Activated CD8-positive, alpha-beta memory T cell treated with anti-CD3 and anti-CD28 coated beads for 36 hours (primary cell): ENCODE measurements around the gene AARS1. TPM values are rescaled to one million over a fixed set of nuclear protein-coding genes. Genes with fewer than 3 reads are reported as not detected.
"Not testable (repeated sequence)": the region's sequence is repeated elsewhere in the genome, so short reads cannot be mapped to it uniquely, and the experiment has no call there.

Source experiments
- CTCF ChIA-PET: fragments of 350-600 bp; sonication (Branson Sonifier 250); formaldehyde crosslinking; loops from one replicate; lab custom pipeline; 2021; ENCODE audit warnings: antibody characterized with exemption; lab: Charles Lee
- POLR2A ChIA-PET: fragments of 350-600 bp; sonication (Branson Sonifier 250); formaldehyde crosslinking; loops from one replicate; lab custom pipeline; 2021; ENCODE audit warnings: antibody characterized with exemption; lab: Charles Lee
- total RNA-seq, 2 experiments: library from RNA; stranded (reverse); gene quantifications; one replicate each; pipeline ENCODE4 v1.2.3, GENCODE V29; 2021

AARS1 gene
- total RNA-seq, 2 experiments from 2014 or later: 162 to 164 TPM

DNA sequence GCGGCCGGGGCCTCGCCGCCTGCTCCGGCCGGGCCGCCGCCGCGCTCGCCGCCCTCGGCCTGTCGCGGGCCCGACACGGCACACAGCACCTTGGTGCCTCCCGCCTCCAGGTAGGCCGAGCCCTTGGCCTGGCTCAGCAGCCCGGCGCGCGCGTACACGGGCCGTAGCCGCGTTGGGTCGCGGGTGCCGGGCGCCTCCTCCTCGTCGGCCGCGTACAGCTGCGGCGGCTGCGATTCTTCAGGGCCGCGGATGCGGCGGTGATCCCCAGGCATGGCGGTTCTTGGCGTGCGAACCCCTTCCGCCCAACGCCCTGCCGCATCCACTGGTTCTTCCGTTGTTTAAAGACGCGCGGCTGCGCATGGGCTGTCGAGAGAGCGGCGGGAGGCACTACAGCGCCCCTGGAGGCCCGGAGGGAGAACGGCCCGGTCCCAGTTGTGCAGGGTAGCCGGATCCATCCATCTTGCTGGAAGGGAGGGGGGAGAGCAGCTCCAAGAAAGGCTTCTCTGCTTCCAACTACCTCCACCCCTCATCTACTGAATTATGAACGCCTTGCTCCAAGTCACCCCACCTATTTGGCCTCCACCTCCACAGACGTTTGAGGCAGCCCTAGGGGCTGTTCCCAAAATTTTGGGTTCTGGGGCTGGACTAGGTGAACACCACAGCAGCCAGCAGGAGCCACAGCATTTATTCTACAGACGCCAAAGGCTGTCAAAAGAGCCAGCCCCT is 37.5 kb downstream of the AARS1 start, which contains the start of gene EXOSC6:
Gene EXOSC6 (minus strand): TSS at position 312 of the 726 bp plus-strand sequence. CDS start 40 bp downstream, at position 272.
- CTCF ChIA-PET: interaction anchor here (0.5 to 2.5 kb wide), 9 partner anchors 12 to 599 kb away, joined by 3 to 12 read pairs (median 4); partner anchors contain the start of genes AARS1, DDX19A and DDX19B

DNA sequence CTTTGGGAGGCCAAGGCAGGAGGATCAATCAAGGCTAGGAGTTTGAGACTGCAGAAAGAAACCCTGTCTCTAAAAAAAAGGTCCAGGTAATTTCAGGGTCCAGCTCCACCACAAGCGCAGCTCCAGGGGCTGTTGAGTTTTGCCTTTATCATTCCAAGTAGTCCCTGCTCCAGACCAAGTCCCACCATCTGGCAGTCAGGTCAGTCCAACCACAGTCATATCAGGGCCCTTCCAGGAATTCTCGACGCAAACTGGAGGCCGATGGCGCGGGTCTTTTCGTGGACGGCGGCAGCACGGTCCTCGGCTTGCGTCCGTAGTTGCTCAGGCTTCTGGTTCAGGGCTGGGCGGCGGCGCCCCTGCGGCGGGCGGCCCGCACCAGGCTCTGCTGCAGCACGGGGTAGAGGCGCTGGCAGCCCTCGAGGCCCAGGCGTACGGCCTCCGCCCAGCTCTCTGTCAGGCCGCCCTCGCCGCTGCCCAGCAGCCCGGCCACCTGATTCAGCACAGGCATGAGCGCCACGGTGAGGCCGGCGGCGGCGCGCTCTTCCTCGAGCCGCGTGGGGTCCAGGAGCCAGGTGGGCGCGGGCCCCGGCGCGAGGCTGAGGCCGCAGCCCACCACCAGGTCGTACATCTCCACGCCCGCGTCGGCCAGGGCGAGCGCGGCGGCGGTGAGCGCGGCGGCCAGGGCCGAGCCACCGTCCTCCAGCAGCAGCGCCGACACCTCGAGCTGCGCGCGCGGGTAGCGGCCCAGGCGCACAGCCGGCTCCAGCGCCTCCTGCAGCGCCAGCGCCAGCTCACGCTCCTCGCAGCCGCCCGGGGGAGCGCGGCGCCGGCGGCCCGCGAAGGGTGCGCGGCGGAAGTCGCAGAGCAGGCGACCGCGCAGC is 38.3 kb downstream of the AARS1 start:
- ChIA-PET CTCF (interaction anchor here (0.5 to 2.5 kb wide), 6 partner anchors 16 to 1204 kb away, joined by 3 to 12 read pairs (median 4); partner anchors contain the start of gene AARS1), POLR2A (interaction anchor here (0.7 to 2.1 kb wide), 2 partner anchors 38 to 275 kb away, joined by 3 to 10 read pairs; partner anchors contain the start of gene AARS1)

More for the DNA sequence above, 37.5 kb downstream of the AARS1 start, which contains the start of gene EXOSC6:
- POLR2A ChIA-PET: interaction anchor here (0.7 to 2.1 kb wide), 6 partner anchors 37 to 316 kb away, joined by 3 to 10 read pairs (median 4); partner anchors contain the start of genes AARS1 and DDX19A

DNA sequence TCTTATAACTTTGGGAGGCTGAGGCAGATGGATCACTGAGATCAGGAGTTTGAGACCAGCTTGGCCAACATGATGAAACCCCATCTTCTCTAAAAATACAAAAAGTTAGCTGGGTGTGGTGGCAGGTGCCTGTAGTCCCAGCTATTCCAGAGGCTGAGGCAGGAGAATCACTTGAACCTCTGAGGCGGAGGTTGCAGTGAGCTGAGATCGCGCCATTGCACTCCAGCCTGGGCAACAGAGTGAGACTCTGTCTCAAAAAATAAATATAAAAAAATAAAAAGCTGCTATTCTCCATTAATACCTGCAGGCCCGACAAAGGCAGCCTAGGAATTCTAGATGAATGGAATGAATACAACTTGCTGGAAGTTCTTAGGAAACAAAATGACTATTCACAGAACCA is 39.6 kb downstream of the AARS1 start:
- CTCF ChIA-PET: interaction anchor here (1.2 to 1.3 kb wide), 2 partner anchors 39 to 48 kb away, joined by 3 read pairs; partner anchors contain the start of gene AARS1
- POLR2A ChIA-PET: not testable (repeated sequence)

DNA sequence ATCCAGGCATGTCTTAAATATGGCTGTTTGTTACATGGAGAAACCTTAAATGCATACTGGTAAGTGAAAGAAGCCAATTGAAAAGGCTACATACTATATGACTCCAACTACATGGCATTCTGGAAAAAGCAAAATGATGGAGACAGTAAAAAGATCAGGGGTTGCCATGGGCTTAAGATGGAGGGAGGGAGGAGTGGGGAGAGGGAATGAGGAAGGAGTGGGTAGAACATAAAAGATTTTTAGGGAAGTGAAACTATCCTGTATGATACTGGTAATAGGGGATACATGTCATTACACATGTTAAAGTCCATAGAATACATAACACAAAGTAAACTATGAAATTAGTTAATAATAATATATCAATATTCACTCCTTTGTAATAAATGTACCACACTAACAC is 50.5 kb downstream of the AARS1 start:
- POLR2A ChIA-PET, CTCF ChIA-PET: not testable (repeated sequence)

DNA sequence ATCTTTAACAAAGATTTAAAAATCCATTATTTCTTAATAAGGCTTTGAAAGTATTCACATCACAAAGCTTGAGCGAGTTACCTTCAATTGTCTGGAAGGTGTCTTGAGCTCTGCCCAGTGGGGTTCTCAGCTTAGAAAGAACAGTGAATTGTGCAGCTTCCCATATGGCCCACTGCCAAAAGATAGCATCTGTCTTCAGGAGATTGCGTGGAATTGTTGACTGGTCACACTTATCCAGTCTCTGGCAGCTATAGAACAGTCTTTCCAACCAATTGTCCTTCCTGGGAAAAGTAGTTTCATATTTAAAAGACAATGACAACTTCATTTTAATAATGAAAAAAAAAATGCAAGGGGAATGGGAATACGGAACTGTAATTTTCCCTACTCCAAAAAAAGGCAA is 57.5 kb downstream of the AARS1 start:
- CTCF ChIA-PET, POLR2A ChIA-PET: not testable (repeated sequence)

DNA sequence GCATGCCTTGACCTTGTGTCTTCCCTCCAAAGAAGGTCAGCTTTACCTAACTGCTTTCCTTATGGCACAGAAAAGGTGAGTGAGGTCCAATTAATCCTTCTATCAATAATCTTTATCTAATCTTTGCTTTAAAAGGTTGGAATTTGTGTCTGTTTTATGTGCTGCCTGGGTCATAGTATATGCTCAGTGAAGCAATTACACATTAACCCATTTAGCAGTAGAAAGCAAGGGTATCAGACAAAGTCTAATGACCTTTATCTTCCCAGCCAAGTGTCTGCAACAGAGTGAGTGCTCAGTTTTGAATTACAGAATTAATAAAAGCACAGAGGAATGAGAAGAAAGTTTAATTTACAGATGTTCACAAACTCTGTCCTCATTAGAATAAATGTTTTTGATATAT is 63.3 kb downstream of the AARS1 start:
- POLR2A ChIA-PET, CTCF ChIA-PET: not testable (repeated sequence)

DNA sequence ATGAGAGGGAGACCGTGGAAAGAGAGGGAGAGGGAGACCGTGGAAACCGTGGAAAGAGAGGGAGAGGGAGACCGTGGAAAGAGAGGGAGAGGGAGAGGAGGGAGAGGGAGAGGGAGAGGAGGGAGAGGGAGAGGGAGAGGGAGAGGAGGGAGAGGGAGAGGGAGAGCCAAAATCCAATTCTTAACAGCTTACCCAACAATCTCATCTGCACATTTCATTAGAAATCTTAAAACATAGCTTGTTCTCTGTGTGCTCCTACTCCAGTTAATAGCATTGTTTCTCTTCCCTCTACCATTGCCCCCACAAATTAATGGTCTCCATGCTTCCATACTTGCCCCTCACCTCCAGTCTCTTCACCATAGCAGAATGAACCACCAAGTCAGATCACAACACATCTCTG is 63.9 kb downstream of the AARS1 start:
- POLR2A ChIA-PET, CTCF ChIA-PET: not testable (repeated sequence)

DNA sequence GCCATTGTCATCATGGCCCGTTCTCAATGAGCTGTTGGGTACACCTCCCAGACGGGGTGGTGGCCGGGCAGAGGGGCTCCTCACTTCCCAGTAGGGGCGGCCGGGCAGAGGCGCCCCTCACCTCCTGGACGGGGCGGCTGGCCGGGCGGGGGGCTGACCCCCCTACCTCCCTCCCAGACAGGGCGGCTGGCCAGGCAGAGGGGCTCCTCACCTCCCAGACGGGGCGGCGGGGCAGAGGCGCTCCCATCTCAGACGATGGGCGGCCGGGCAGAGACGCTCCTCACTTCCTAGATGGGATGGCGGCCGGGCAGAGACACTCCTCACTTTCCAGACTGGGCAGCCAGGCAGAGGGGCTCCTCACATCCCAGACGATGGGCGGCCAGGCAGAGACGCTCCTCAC is 64.7 kb downstream of the AARS1 start:
- POLR2A ChIA-PET, CTCF ChIA-PET: not testable (repeated sequence)

DNA sequence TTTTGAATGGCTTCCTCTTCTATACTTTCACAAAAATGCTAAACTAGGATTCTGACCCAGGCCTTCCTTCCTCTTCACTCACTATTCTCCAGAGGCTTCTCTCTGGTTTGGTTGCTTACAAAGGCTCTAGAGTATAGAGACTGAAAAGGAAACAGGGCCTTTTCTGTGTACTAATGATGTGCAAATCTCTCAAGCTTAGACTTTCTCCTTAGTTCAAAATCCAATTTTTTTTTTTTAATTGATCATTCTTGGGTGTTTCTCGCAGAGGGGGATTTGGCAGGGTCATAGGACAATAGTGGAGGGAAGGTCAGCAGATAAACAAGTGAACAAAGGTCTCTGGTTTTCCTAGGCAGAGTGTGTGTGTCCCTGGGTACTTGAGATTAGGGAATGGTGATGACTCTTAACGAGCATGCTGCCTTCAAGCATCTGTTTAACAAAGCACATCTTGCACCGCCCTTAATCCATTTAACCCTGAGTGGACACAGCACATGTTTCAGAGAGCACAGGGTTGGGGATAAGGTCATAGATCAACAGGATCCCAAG is 65.3 kb downstream of the AARS1 start:
- POLR2A ChIA-PET, CTCF ChIA-PET: not testable (repeated sequence)

DNA sequence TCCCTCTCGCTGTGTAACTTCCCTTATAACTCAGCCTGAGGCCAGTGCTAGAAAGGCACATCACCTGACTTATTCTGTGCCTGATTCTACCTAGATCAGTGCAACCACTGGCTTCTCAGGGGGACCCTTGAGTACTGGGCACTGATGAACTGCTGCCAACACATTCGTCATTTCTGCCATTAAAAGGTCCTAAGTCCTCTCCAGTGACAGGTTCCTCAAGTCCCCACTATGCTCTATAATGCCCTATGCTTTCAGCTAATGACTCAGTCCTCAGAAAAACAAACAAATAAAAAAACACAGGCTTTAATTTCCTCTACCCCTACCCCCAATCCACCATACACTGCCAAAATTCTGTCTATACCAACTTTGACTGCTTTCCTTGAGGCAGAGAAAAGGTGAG is 66.1 kb downstream of the AARS1 start:
- CTCF ChIA-PET, POLR2A ChIA-PET: not testable (repeated sequence)

DNA sequence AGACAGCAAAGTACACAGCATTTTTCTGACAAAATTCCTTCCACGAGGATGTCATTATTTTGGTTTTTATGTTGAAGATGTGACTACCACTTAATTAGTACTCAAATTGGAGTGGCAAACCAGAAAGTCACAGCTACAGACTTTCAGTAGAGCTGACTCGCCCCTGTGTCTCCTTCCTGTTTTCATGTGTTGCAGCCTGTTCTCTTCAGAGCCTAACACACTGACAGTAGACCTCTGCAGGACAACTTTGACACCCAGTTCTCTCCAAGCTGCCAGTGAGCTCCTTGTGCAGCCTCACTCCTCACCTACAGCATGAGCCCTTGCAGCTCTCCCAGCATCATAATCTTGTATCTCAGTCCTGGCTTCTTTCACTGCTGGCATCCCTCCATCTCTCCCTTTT is 66.7 kb downstream of the AARS1 start:
- POLR2A ChIA-PET: interaction anchor here (0.5 kb wide), 1 partner anchor 17 kb away, joined by 5 read pairs; no protein-coding TSS in a partner anchor
- CTCF ChIA-PET: not testable (repeated sequence)

DNA sequence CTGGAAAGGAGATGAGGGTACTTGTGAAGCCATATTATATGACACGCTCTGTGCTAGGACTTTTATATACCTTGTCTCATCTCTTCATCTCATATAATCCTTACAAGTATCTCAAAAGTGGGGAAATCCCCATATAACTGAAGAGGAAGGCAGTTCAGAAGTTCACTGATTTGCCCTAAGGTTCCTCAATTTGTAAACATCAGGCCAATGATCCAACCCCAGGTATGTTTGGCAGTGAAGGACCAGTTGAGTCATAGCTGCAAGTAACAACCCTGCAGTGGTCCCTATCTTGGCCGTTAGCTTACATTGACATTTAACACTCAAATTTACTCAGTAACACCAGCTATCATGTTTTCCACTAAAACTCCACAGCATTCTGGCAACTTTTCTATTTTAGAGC is 70.7 kb downstream of the AARS1 start:
- POLR2A ChIA-PET, CTCF ChIA-PET: not testable (repeated sequence)

DNA sequence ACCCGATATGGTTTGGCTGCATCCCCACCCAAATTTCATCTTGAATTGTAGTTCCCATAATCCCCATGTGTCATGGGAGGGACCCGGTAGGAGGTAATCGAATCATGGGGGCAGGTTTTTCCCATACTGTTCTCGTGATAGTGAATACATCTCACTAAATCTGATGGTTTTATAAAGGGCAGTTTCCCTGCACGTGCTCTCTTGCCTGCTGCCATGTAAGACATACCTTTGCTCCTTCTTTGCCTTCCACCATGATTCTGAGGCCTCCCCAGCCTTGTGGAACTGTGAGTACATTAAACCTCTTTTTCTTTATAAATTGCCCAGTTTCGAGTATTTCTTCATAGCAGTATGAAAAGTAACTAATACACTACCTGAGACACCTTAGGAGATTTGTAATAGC is 82.9 kb downstream of the AARS1 start:
- CTCF ChIA-PET, POLR2A ChIA-PET: not testable (repeated sequence)

DNA sequence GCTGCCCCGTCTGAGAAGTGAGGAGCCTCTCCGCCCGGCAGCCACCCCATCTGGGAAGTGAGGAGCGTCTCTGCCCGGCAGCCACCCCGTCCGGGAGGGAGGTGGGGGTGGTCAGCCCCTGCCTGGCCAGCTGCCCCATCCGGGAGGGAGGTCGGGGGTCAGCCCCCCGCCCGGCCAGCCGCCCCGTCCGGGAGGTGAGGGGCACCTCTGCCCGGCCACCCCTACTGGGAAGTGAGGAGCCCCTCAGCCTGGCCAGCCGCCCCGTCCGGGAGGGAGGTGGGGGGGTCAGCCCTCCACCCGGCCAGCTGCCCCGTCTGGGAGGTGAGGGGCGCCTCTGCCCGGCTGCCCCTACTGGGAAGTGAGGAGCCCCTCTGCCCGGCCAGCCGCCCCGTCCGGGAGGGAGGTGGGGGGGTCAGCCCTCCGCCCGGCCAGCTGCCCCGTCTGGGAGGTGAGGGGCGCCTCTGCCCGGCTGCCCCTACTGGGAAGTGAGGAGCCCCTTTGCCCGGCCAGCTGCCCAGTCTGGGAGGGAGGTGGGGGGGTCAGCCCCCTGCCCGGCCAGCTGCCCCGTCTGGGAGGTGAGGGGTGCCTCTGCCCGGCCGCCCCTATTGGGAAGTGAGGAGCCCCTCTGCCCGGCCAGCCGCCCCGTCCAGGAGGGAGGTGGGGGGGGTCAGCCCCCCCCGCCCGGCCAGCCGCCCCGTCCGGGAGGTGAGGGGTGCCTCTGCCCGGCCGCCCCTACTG is 84.5 kb downstream of the AARS1 start:
- CTCF ChIA-PET, POLR2A ChIA-PET: not testable (repeated sequence)

DNA sequence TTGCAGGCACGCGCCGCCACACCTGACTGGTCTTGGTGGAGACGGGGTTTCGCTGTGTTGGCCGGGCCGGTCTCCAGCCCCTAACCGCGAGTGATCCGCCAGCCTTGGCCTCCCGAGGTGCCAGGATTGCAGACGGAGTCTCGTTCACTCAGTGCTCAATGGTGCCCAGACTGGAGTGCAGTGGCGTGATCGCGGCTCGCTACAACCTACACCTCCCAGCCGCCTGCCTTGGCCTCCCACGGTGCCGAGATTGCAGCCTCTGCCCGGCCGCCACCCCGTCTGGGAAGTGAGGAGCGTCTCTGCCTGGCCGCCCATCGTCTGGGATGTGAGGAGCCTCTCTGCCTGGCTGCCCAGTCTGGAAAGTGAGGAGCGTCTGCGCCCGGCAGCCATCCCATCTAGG is 85.3 kb downstream of the AARS1 start:
- CTCF ChIA-PET, POLR2A ChIA-PET: not testable (repeated sequence)

DNA sequence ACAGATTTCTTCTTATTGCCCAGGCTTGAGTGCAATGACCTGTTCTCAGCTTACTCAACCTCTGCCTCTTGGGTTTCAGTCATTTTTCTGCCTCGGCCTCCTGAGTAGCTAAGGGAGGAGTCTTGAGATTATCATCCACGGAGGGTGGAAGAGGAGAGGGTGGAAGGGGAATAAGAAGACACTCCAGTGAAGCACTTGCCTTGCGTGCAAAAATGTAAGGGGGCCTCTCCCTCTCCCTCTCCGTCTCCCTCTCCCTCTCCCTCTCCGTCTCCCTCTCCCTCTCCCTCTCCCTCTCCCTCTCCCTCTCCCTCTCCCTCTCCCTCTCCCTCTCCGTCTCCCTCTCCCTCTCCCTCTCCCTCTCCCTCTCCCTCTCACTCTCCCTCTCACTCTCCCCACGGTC is 85.8 kb downstream of the AARS1 start:
- CTCF ChIA-PET, POLR2A ChIA-PET: not testable (repeated sequence)
